ENCODE results near the gene H19. TPM values are rescaled to one million over a fixed set of nuclear protein-coding genes. Genes with fewer than 3 reads are reported as not detected.

Gene H19
- total and polyA plus RNA-seq, 2 of the 8 experiments (the other 6 are each of a cell fraction or from before 2014, with no cell fraction given) = 5.2 to 10.0 TPM

DNA sequence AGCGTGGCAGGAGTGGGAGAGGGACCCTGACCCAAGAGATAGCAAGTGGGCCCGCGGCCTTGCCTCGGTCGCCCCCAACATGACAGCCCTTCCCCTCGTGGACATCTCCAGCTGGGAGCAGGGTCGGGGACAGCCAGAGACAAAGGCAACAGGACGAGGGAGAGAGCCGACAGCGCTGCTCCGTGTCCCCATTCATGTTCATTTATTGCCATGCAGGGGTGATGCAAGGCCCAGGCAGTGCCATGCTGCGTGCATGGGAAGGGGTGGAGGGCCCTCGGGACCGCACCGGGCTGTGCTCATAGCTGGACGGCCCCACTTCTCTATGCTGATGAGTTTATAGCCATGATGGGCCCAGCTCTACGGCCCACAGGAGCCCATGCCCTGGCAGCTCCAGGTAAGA is 37.9 kb downstream of the H19 start:
- ChIA-PET POLR2A (ENCODE audit: partially characterized antibody) (interaction anchor here (0.8 to 1.1 kb wide), 3 partner anchors 8 to 190 kb away, joined by 3 read pairs; no protein-coding TSS in a partner anchor), CTCF (ENCODE audit: partially characterized antibody) (interaction anchor here (1.3 to 18.8 kb wide), 5 partner anchors 11 to 195 kb away, joined by 4 to 416 read pairs (median 5); partner anchors contain the start of gene INS)
- Histone ChIP-seq H2BK12ac (ENCODE audit: low read depth, low read length) (no peak overlapping the region), H3K56ac (replicated peaks; ENCODE audit: insufficient read length, low read depth, low read length) (no peak overlapping the region), H3K36me3 (ENCODE audit: control insufficient read depth in 2 of 4, insufficient read depth in 4 of 4, low read length in 3 of 4) (no peaks in the 10 kb centered on the region), H3K27me3 (replicated peaks in 1 of 4; ENCODE audit: control insufficient read depth in 3 of 4, extremely low read depth in 1 of 4, insufficient read depth in 3 of 4, low read length in 3 of 4) (no peaks in the 10 kb centered on the region), H2BK120ac (replicated peaks; ENCODE audit: low read depth, low read length) (no peak overlapping the region), H2AK5ac (ENCODE audit: low read depth, low read length) (no peak overlapping the region), H2BK20ac (ENCODE audit: low read length) (no peak overlapping the region), H3K79me1 (ENCODE audit: low read depth, low read length) (no peaks in the 10 kb centered on the region), H3K4me3 (ENCODE audit: extremely low read depth in 1 of 4, insufficient read depth in 2 of 4, low read depth in 3 of 4, low read length in 4 of 4) (no peak overlapping the region), H3K9ac (replicated peaks in 1 of 4; ENCODE audit: extremely low read depth in 1 of 4, low read depth in 3 of 4, low read length in 3 of 4) (no peak overlapping the region), H3K23me2 (ENCODE audit: low read depth, low read length) (no peaks in the 10 kb centered on the region), H3K4me2 (ENCODE audit: insufficient read depth in 1 of 2, low read depth in 2 of 2, low read length in 2 of 2) (no peak overlapping the region), H3K18ac (ENCODE audit: extremely low read depth, low read length) (no peak overlapping the region), H3K79me2 (ENCODE audit: control insufficient read depth in 1 of 2, insufficient read depth in 2 of 2, low read length in 2 of 2) (no peaks in the 10 kb centered on the region), H4K8ac (ENCODE audit: extremely low read depth, insufficient read depth, low read length) (no peak overlapping the region), H3K4ac (replicated peaks; ENCODE audit: insufficient read length, low read depth, low read length) (no peak overlapping the region), H3K14ac (ENCODE audit: insufficient read length) (no peak overlapping the region), H3K27ac (ENCODE audit: low read depth, low read length) (no peak overlapping the region), H4K5ac (ENCODE audit: insufficient read length, low read depth, low read length) (no peak overlapping the region), H4K91ac (replicated peaks; ENCODE audit: insufficient read length, low read length) (no peak overlapping the region), H3K4me1 (replicated peaks in 1 of 4; ENCODE audit: control insufficient read depth in 3 of 4, insufficient read depth in 4 of 4, low read length in 3 of 4) (no peaks in the 10 kb centered on the region), H3K9me3 (ENCODE audit: insufficient read depth in 2 of 2, low read depth in 1 of 2, low read length in 1 of 2) (no peaks in the 10 kb centered on the region), H2BK15ac (ENCODE audit: low read length) (no peak overlapping the region), H2AFZ (ENCODE audit: low read length) (no peak overlapping the region), H2BK5ac (ENCODE audit: low read depth, low read length) (no peak overlapping the region), H4K20me1 (replicated peaks in 1 of 2; ENCODE audit: control insufficient read depth in 1 of 2, insufficient read depth in 2 of 2, low read length in 2 of 2) (no peaks in the 10 kb centered on the region), H3K23ac (ENCODE audit: insufficient read length) (no peak overlapping the region)
- DNase-seq (ENCODE audit: low read depth in 1 of 2, low spot score in 2 of 2) = no peak
- 80% methylated on average over 4 of the region's 17 CpGs; no CpG with 5 or more reads in 1 of the 2 experiments for WGBS, 2 experiments (ENCODE audit: extremely low coverage in 1 of 2, insufficient coverage in 1 of 2, insufficient read length in 1 of 2, insufficient replicate concordance in 2 of 2, low coverage in 1 of 2, low lambda C conversion rate in 2 of 2, missing lambda C conversion rate in 1 of 2)
- TF ChIP-seq TAF1 (IDR thresholded peaks at IDR 0.05; ENCODE audit: low read depth, low read length) (no peak), POLR2AphosphoS5 (IDR thresholded peaks at IDR 0.05; ENCODE audit: low read depth, low read length) (no peak), KDM5A (IDR thresholded peaks at IDR 0.05; ENCODE audit: low read length) (no peak), POLR2A (IDR thresholded peaks at IDR 0.05; ENCODE audit: control extremely low read depth in 1 of 2, low read depth in 2 of 2, low read length in 2 of 2) (no peak), TCF12 (IDR thresholded peaks at IDR 0.05; ENCODE audit: low read depth, low read length) (no peak), NRF1 (IDR thresholded peaks at IDR 0.05; ENCODE audit: low read depth, low read length) (no peak), YY1 (IDR thresholded peaks at IDR 0.05; ENCODE audit: low read depth, low read length) (no peak), NANOG (IDR thresholded peaks at IDR 0.05; ENCODE audit: insufficient read depth, low read depth, low read length, poor library complexity, severe bottlenecking) (no peak), PHF8 (conservative IDR thresholded peaks at IDR 0.05; ENCODE audit: low read depth, low read length) (no peak), CHD1 (IDR thresholded peaks at IDR 0.05; ENCODE audit: low read depth, low read length) (no peak), JUND (IDR thresholded peaks at IDR 0.05; ENCODE audit: low read length) (no peak), BRCA1 (IDR thresholded peaks at IDR 0.05; ENCODE audit: low read depth, low read length) (no peak)
- no peak for FAIRE-seq
